Stimulated activated CD4-positive, alpha-beta T cell treated with anti-CD3 and anti-CD28 coated beads, Interleukin-4, amount 100 ng/mL, for 4 hours (primary cell): ENCODE data around the gene SMIM45.

Source experiments
- DNase-seq, 2 experiments: peaks; one replicate each; pipeline ENCODE4 v3.0.0-alpha.2; 2020

Gene SMIM45

GRCh38 chr22:41971431-41971830 is 19.5 kb downstream of the SMIM45 start:
- DNase-seq: no peak

GRCh38 chr22:41974691-41975290 is 22.8 kb downstream of the SMIM45 start:
- no peak for DNase-seq

GRCh38 chr22:41975299-41976069 is 23.5 kb downstream of the SMIM45 start:
- DNase-seq: no peak

GRCh38 chr22:41976070-41976901 is 24.3 kb downstream of the SMIM45 start:
- DNase-seq: peak; percentile 45 to 57

GRCh38 chr22:41976961-41977566 is 25.1 kb downstream of the SMIM45 start:
- no peak for DNase-seq

- no peak for DNase-seq
Observed at GRCh38 chr22:41978732-41979131, 26.8 kb downstream of the SMIM45 start.

- no peak for DNase-seq
Observed at GRCh38 chr22:41979423-41980250, 27.7 kb downstream of the SMIM45 start.

GRCh38 chr22:41982865-41983264 is 30.9 kb downstream of the SMIM45 start:
- DNase-seq: no peak

GRCh38 chr22:41983513-41984405 is 31.8 kb downstream of the SMIM45 start:
- no peak for DNase-seq

GRCh38 chr22:41987276-41987675 is 35.3 kb downstream of the SMIM45 start:
- no peak for DNase-seq

- DNase-seq: no peak
Observed at GRCh38 chr22:41989246-41989645, 37.3 kb downstream of the SMIM45 start.

GRCh38 chr22:41991111-41991510 is 39.2 kb downstream of the SMIM45 start:
- no peak for DNase-seq

- no peak for DNase-seq
Observed at GRCh38 chr22:41992496-41992895, 40.5 kb downstream of the SMIM45 start.

- DNase-seq: no peak
Observed at GRCh38 chr22:41995211-41995610, 43.3 kb downstream of the SMIM45 start.

GRCh38 chr22:41996826-41997225 is 44.9 kb downstream of the SMIM45 start:
- no peak for DNase-seq

GRCh38 chr22:41998361-41999261 is 46.7 kb downstream of the SMIM45 start, which contains the start of gene WBP2NL:
Gene WBP2NL, plus strand, starts transcription at chr22:41998788. Its CDS starts 31 bp downstream, at chr22:41998819.
- peak; percentile 86 to 89 for DNase-seq

- no peak for DNase-seq
Observed at GRCh38 chr22:42000466-42000865, 48.5 kb downstream of the SMIM45 start.

GRCh38 chr22:42001121-42001520 is 49.2 kb downstream of the SMIM45 start:
- DNase-seq: no peak

GRCh38 chr22:42001706-42002105 is 49.8 kb downstream of the SMIM45 start:
- DNase-seq: no peak

- no peak for DNase-seq
Observed at GRCh38 chr22:42007922-42008321, 56.0 kb downstream of the SMIM45 start.
